Colonic mucosa (tissue), 4 donors: Measurements from ENCODE around the gene PRDM12. TPM values are rescaled to one million over a fixed set of nuclear protein-coding genes. Genes with fewer than 3 reads are reported as not detected.

ENCODE experiments used
- DNase-seq: peaks from one replicate; pipeline ENCODE4 v3.0.0-alpha.2; 2020
- H3K27ac ChIP-seq: fragments of 200-600 bp; one replicate; pipeline ENCODE4 v1.8.0; 2021
- H3K27me3 ChIP-seq: fragments of 200-600 bp; one replicate; pipeline ENCODE4 v1.8.0; 2021
- H3K36me3 ChIP-seq: fragments of 200-600 bp; one replicate; pipeline ENCODE4 v1.8.0; 2021
- H3K4me1 ChIP-seq: fragments of 200-600 bp; one replicate; pipeline ENCODE4 v1.8.0; 2021; ENCODE audit warnings: mild to moderate bottlenecking
- H3K4me3 ChIP-seq: fragments of 200-600 bp; one replicate; pipeline ENCODE4 v1.8.0; 2021
- H3K9ac ChIP-seq, 2 donors: one replicate each; pipeline ENCODE4 v1.7.0; 2013; ENCODE audit warnings: control low read depth in 2 of 2, low read depth in 2 of 2, low read length in 2 of 2
- H3K9me3 ChIP-seq: fragments of 200-600 bp; one replicate; pipeline ENCODE4 v1.8.0; 2021
- intact Hi-C: fragments of 100-400 bp; cut with DNase I; formaldehyde crosslinking; loops from one replicate; pipeline ENCODE4 v1.14.1; 2022
- total RNA-seq, 2 donors: library from RNA; stranded (reverse); fragmentation: NEBNext Ultra II Directional in 1 of 2; extraction: Animal tissue kit (Norgen Biotek cat#: 25700) in 1 of 2; gene quantifications; one replicate each; pipeline ENCODE4 v1.2.1, GENCODE V29; 2021
- TF ChIP-seq, protein P1 (sequence below): fragments of 200-600 bp; IDR thresholded peaks from one replicate; pipeline ENCODE4 v1.8.0; 2022; ENCODE audit warnings: antibody characterized with exemption, mild to moderate bottlenecking
- donor health status: healthy.
- donor health status: DM: no; HTN: no; CAD: no.
- donor health status: DM: no; HTN: no; CAD: no.

PRDM12 gene
- total RNA-seq, 2 donors from 2014 or later: not detected

GRCh38 chr9:130634191-130634768 is 30.1 kb upstream of the PRDM12 start:
- no peak for DNase-seq
- Histone ChIP-seq H3K4me1 (no peaks in the 10 kb centered on the region), H3K9me3 (no peaks in the 10 kb centered on the region), H3K4me3 (no peak overlapping the region), H3K36me3 (peaks cover 6% of the 10 kb centered on the region), H3K27me3 (no peaks in the 10 kb centered on the region), H3K27ac (no peak overlapping the region), H3K9ac (no peak overlapping the region)
- TF ChIP-seq, protein P1, sequence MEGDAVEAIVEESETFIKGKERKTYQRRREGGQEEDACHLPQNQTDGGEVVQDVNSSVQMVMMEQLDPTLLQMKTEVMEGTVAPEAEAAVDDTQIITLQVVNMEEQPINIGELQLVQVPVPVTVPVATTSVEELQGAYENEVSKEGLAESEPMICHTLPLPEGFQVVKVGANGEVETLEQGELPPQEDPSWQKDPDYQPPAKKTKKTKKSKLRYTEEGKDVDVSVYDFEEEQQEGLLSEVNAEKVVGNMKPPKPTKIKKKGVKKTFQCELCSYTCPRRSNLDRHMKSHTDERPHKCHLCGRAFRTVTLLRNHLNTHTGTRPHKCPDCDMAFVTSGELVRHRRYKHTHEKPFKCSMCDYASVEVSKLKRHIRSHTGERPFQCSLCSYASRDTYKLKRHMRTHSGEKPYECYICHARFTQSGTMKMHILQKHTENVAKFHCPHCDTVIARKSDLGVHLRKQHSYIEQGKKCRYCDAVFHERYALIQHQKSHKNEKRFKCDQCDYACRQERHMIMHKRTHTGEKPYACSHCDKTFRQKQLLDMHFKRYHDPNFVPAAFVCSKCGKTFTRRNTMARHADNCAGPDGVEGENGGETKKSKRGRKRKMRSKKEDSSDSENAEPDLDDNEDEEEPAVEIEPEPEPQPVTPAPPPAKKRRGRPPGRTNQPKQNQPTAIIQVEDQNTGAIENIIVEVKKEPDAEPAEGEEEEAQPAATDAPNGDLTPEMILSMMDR: no peak
- intact Hi-C loops: no loop called here

- intact Hi-C loops: no loop called here
- no peaks in the 10 kb centered on the region for H3K4me1 ChIP-seq
- no peak for DNase-seq
- peaks cover 6% of the 10 kb centered on the region for H3K36me3 ChIP-seq
- no peak overlapping the region for H3K4me3 ChIP-seq
- no peaks in the 10 kb centered on the region for H3K9me3 ChIP-seq
- no peak overlapping the region for H3K9ac ChIP-seq
- TF ChIP-seq, protein P1: no peak
- no peak overlapping the region for H3K27ac ChIP-seq
- H3K27me3 ChIP-seq: no peaks in the 10 kb centered on the region
Measured at GRCh38 chr9:130634801-130635200, 29.6 kb upstream of the PRDM12 start.

GRCh38 chr9:130635306-130635705 is 29.1 kb upstream of the PRDM12 start:
- H3K9ac ChIP-seq: no peak overlapping the region
- no peaks in the 10 kb centered on the region for H3K4me1 ChIP-seq
- H3K9me3 ChIP-seq: no peaks in the 10 kb centered on the region
- no peaks in the 10 kb centered on the region for H3K27me3 ChIP-seq
- H3K36me3 ChIP-seq: peaks cover 6% of the 10 kb centered on the region
- TF ChIP-seq, protein P1: no peak
- intact Hi-C loops: no loop called here
- no peak for DNase-seq
- H3K27ac ChIP-seq: no peak overlapping the region
- H3K4me3 ChIP-seq: no peak overlapping the region

GRCh38 chr9:130635721-130636647 is 28.4 kb upstream of the PRDM12 start:
- TF ChIP-seq, protein P1: no peak
- Histone ChIP-seq H3K27ac (no peak overlapping the region), H3K9me3 (no peaks in the 10 kb centered on the region), H3K9ac (no peak overlapping the region), H3K36me3 (peaks cover 6% of the 10 kb centered on the region), H3K27me3 (no peaks in the 10 kb centered on the region), H3K4me1 (no peaks in the 10 kb centered on the region), H3K4me3 (no peak overlapping the region)
- no peak for DNase-seq
- intact Hi-C loops: no loop called here

DNA sequence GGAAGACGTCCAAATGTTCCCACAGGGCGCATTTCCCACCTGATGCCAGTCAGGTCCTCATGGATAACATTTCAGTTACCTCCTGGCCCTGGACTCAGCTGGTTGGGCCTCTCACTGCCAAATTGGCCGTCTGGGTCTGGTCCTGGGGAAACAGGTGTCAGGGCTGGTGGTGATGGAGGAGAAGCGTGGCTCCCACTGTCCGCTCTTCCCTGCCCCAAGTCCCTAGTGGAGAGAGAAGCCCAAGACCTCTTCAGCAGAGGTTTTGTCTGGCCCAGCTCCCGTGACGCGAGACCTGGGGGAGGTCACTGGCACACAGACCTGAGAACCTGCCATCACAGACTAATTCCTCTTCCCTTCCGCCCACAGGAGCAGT is 27.8 kb upstream of the PRDM12 start:
- no peak for DNase-seq
- TF ChIP-seq, protein P1: no peak
- peaks cover 6% of the 10 kb centered on the region for H3K36me3 ChIP-seq
- H3K9ac ChIP-seq: no peak overlapping the region
- no peak overlapping the region for H3K4me3 ChIP-seq
- H3K4me1 ChIP-seq: no peaks in the 10 kb centered on the region
- no peaks in the 10 kb centered on the region for H3K9me3 ChIP-seq
- intact Hi-C loops: no loop called here
- H3K27ac ChIP-seq: no peak overlapping the region
- H3K27me3 ChIP-seq: no peaks in the 10 kb centered on the region
